ENCODE measurements around the gene WDR73.

DNA sequence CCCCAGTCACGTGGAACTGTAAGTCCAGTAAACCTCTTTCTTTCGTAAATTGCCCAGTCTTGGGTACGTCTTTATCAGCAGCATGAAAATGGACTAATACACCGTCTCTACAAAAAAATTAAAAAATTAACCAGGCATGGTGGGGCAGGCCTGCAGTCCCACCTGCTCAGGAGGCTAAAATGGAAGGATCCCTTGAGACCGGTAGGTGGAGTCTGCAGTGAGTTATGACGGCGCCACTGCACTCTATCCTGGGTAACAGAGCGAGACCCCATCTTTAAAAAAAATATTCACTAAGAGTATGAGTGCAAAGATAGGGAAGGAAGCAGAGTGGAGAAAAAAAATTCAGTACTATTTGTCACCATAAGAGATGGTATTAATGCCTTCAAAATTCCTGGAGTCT is 36.3 kb upstream of the WDR73 start:
- TF ChIP-seq, protein P1, sequence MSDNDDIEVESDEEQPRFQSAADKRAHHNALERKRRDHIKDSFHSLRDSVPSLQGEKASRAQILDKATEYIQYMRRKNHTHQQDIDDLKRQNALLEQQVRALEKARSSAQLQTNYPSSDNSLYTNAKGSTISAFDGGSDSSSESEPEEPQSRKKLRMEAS (IDR thresholded peaks at IDR 0.05; ENCODE audit: insufficient read depth, insufficient read length): no peak
- TF ChIP-seq POLR2A (IDR thresholded peaks at IDR 0.05; ENCODE audit: low read depth, low read length) (no peak), MYC (IDR thresholded peaks at IDR 0.05; ENCODE audit: low read depth, low read length) (no peak), JUN (IDR thresholded peaks at IDR 0.05; ENCODE audit: borderline replicate concordance, insufficient read depth, insufficient read length, low read depth) (no peak)
- TF ChIP-seq, protein P2, sequence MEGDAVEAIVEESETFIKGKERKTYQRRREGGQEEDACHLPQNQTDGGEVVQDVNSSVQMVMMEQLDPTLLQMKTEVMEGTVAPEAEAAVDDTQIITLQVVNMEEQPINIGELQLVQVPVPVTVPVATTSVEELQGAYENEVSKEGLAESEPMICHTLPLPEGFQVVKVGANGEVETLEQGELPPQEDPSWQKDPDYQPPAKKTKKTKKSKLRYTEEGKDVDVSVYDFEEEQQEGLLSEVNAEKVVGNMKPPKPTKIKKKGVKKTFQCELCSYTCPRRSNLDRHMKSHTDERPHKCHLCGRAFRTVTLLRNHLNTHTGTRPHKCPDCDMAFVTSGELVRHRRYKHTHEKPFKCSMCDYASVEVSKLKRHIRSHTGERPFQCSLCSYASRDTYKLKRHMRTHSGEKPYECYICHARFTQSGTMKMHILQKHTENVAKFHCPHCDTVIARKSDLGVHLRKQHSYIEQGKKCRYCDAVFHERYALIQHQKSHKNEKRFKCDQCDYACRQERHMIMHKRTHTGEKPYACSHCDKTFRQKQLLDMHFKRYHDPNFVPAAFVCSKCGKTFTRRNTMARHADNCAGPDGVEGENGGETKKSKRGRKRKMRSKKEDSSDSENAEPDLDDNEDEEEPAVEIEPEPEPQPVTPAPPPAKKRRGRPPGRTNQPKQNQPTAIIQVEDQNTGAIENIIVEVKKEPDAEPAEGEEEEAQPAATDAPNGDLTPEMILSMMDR (IDR thresholded peaks at IDR 0.05; ENCODE audit: extremely low read depth in 1 of 2, insufficient read depth in 1 of 2, low read depth in 1 of 2, low read length in 2 of 2): no peak
